ENCODE measurements around the gene SEC14L6. TPM values are rescaled to one million over a fixed set of nuclear protein-coding genes. Genes with fewer than 3 reads are reported as not detected.

SEC14L6 gene
- total RNA-seq, 1 donor from 2014 or later, result not detected

DNA sequence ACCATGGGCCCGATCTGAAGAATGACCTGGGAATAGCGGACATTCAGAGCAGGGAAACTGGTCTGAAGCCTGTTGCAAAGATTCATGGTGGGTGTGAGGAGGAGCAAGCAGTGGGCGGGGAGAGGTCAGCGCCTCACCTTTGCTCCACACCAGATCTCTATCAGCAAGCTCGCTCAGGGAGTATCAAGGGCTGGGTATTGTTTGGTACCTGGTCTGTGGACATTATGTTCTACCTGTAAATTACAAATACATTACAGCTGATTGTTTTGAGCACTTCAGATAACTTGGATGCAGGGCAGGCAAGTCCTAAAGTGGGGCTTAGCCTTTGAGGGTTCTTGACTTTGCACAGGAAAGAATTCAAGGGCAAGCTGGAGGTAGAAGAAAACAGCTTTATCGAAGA is 30.3 kb downstream of the SEC14L6 start:
- Histone ChIP-seq H3K27ac (no peak overlapping the region), H3K9me3 (no peaks in the 10 kb centered on the region), H3K36me3 (no peaks in the 10 kb centered on the region), H3K27me3 (no peaks in the 10 kb centered on the region), H3K4me3 (no peak overlapping the region), H3K4me1 (no peaks in the 10 kb centered on the region)
- DNase-seq (ENCODE audit: extremely low spot score in 2 of 2), result no peak
- intact Hi-C loops (cut with DNase I), result no loop called here
- no peak for TF ChIP-seq POLR2A (IDR thresholded peaks at IDR 0.05)
- no peak for TF ChIP-seq POLR2AphosphoS5 (IDR thresholded peaks at IDR 0.05; ENCODE audit: insufficient read depth in 1 of 2, low read depth in 1 of 2)
- TF ChIP-seq, protein P1, sequence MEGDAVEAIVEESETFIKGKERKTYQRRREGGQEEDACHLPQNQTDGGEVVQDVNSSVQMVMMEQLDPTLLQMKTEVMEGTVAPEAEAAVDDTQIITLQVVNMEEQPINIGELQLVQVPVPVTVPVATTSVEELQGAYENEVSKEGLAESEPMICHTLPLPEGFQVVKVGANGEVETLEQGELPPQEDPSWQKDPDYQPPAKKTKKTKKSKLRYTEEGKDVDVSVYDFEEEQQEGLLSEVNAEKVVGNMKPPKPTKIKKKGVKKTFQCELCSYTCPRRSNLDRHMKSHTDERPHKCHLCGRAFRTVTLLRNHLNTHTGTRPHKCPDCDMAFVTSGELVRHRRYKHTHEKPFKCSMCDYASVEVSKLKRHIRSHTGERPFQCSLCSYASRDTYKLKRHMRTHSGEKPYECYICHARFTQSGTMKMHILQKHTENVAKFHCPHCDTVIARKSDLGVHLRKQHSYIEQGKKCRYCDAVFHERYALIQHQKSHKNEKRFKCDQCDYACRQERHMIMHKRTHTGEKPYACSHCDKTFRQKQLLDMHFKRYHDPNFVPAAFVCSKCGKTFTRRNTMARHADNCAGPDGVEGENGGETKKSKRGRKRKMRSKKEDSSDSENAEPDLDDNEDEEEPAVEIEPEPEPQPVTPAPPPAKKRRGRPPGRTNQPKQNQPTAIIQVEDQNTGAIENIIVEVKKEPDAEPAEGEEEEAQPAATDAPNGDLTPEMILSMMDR (IDR thresholded peaks at IDR 0.05), result no peak

DNA sequence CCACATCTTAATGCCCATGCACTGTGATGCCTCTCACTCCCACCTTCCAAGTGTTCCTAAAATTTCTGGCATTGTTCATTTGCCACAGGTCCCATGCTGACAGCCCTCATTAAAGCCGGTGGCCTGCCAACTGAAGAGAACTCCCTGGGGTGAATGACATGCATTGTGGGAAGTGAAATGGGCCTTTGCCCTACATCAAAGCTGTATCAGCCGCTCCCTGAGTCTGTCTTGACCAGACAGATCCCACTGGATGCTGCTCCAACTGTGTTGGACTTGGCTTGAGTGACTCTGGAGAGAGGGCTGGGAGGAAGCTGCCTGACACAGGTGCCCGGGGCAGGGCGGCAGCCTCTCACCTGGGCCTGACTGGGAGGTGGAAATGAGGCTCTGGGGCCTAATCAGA is 32.3 kb downstream of the SEC14L6 start:
- Histone ChIP-seq H3K4me1 (no peaks in the 10 kb centered on the region), H3K36me3 (no peaks in the 10 kb centered on the region), H3K4me3 (no peak overlapping the region), H3K27me3 (no peaks in the 10 kb centered on the region), H3K9me3 (no peaks in the 10 kb centered on the region), H3K27ac (no peak overlapping the region)
- intact Hi-C loops (cut with DNase I), result no loop called here
- DNase-seq (ENCODE audit: extremely low spot score in 2 of 2), result no peak
- TF ChIP-seq POLR2AphosphoS5 (IDR thresholded peaks at IDR 0.05; ENCODE audit: insufficient read depth in 1 of 2, low read depth in 1 of 2), result no peak
- TF ChIP-seq, protein P1 (IDR thresholded peaks at IDR 0.05), result no peak
- TF ChIP-seq POLR2A (IDR thresholded peaks at IDR 0.05), result no peak

DNA sequence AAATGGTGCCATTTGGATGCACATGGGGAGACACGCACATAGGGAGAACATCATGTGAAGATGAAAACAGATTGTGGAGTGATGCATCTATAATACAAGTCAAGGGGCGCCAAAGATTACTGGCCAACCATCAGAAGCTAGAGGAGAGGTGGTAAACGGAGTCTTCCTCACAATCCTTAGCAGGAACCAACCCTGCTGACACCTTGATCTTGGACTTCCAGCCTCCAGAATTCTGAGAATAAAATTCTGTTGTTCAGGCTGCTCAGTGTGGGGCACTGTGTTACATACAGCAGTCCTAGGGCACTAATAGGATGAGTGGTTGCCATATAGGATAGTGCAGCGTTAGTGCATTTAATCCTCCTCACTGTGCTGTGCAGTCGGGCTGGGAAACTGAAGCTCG is 33.1 kb downstream of the SEC14L6 start:
- intact Hi-C loops (cut with DNase I), result no loop called here
- Histone ChIP-seq H3K27ac (no peak overlapping the region), H3K27me3 (no peaks in the 10 kb centered on the region), H3K9me3 (no peaks in the 10 kb centered on the region), H3K36me3 (no peaks in the 10 kb centered on the region), H3K4me1 (no peaks in the 10 kb centered on the region), H3K4me3 (no peak overlapping the region)
- TF ChIP-seq POLR2A (IDR thresholded peaks at IDR 0.05), result no peak
- TF ChIP-seq, protein P1 (IDR thresholded peaks at IDR 0.05), result no peak
- TF ChIP-seq POLR2AphosphoS5 (IDR thresholded peaks at IDR 0.05; ENCODE audit: insufficient read depth in 1 of 2, low read depth in 1 of 2), result no peak
- no peak for DNase-seq (ENCODE audit: extremely low spot score in 2 of 2)

DNA sequence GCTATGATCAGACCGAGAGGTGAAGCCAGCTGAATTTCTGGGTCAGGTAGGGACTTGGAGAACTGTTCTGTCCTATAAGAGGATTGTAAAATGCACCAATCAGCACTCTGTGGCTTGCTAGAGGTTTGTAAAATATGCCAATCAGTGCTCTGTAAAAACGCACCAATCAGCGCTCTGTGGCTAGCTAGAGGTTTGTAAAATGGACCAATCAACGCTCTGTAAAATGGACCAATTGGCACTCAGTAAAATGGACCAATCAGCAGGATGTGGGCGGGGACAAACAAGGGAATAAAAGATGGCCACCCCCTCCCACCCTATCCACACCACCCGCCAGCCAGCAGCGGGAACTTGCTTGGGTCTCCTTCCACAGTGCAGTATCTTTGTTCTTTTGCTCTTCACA is 34.6 kb downstream of the SEC14L6 start:
- no peaks in the 10 kb centered on the region for H3K36me3 ChIP-seq
- H3K4me1 ChIP-seq, result no peaks in the 10 kb centered on the region
- intact Hi-C loops (cut with DNase I), result no loop called here
- no peak for DNase-seq (ENCODE audit: extremely low spot score in 2 of 2)
- no peaks in the 10 kb centered on the region for H3K27me3 ChIP-seq
- TF ChIP-seq POLR2AphosphoS5 (IDR thresholded peaks at IDR 0.05; ENCODE audit: insufficient read depth in 1 of 2, low read depth in 1 of 2) (no peak), POLR2A (IDR thresholded peaks at IDR 0.05) (no peak)
- TF ChIP-seq, protein P1 (IDR thresholded peaks at IDR 0.05), result no peak
- no peak overlapping the region for H3K4me3 ChIP-seq
- no peak overlapping the region for H3K27ac ChIP-seq
- no peaks in the 10 kb centered on the region for H3K9me3 ChIP-seq

DNA sequence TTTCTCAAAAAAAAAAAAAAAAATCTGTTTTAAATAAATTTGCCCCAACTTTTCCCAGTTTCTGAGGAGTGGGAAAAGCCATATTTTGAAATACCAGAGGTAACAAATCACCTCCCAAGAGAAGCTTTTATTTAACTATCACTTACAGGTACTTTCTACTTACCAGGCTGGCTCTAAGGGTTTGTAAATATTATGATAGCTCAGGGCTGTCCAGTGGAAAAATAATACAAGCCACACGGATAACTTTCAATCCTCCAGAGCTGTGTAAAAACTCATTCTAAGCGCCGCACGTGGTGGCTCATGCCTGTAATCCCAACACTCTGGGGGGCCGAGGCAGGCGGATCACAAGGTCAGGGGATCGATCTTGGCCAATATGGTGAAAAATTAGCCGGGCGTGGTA is 35.4 kb downstream of the SEC14L6 start:
- H3K36me3 ChIP-seq, result no peaks in the 10 kb centered on the region
- TF ChIP-seq, protein P1 (IDR thresholded peaks at IDR 0.05), result no peak
- no peak for TF ChIP-seq POLR2A (IDR thresholded peaks at IDR 0.05)
- no peak for TF ChIP-seq POLR2AphosphoS5 (IDR thresholded peaks at IDR 0.05; ENCODE audit: insufficient read depth in 1 of 2, low read depth in 1 of 2)
- no peaks in the 10 kb centered on the region for H3K9me3 ChIP-seq
- no peaks in the 10 kb centered on the region for H3K27me3 ChIP-seq
- H3K4me3 ChIP-seq, result no peak overlapping the region
- no peak overlapping the region for H3K27ac ChIP-seq
- intact Hi-C loops (cut with DNase I), result no loop called here
- no peaks in the 10 kb centered on the region for H3K4me1 ChIP-seq
- no peak for DNase-seq (ENCODE audit: extremely low spot score in 2 of 2)
